K562 (cell line): ENCODE data around the gene WTAP. TPM values are rescaled to one million over a fixed set of nuclear protein-coding genes. Genes with fewer than 3 reads are reported as not detected.

Source experiments
- ATAC-seq: fragments of 200-7000 bp; cut with Tn5 transposase; 3 replicates; pipeline ENCODE4 v1.9.1; 2020; ENCODE audit warnings: moderate library complexity
- BruUV-seq: library from RNA; stranded (reverse); fragments of 400-500 nt; replicated peaks from 2 replicates; lab custom pipeline; 2021; lab: Mats Ljungman, UMichigan
- CTCF ChIA-PET: fragments of 300-600 bp; formaldehyde crosslinking; extraction: SDS; loops from one replicate; lab custom pipeline; 2021; ENCODE audit warnings: low intra/inter-chr PET ratio; lab: Yijun Ruan, JAX
- POLR2A ChIA-PET: fragments of 300-600, 350-650 bp; sonication (Branson Sonifier 250); formaldehyde crosslinking; extraction: SDS; loops from one replicate; lab custom pipeline; 2021; ENCODE audit warnings: antibody characterized with exemption, inconsistent platforms; lab: Yijun Ruan, JAX
- DNase-seq, 4 experiments: peaks; one replicate each; pipeline versions ENCODE4 v3.0.0 to v3.0.0-alpha.2; 2011 to 2018; ENCODE audit warnings: low spot score in 3 of 4, mixed read lengths in 3 of 4; ENCODE audit errors: extremely low read depth in 1 of 4
- FAIRE-seq: peaks from 2 replicates; lab custom pipeline; 2011; peaks lifted over from hg19 to GRCh38; lab: Jason Lieb, UNC
- H2AFZ ChIP-seq: 2 replicates; pipeline ENCODE4 v1.6.0; 2011; ENCODE audit warnings: low read depth, low read length, control low read depth, inconsistent platforms
- H3K27ac ChIP-seq: fragments of 200-600 bp; 3 replicates; pipeline ENCODE4 v1.8.0; 2011; ENCODE audit warnings: low read depth, mild to moderate bottlenecking, control low read depth, inconsistent platforms, low read length, moderate library complexity, mixed read lengths; ENCODE audit errors: extremely low read depth
- H3K27me3 ChIP-seq, 2 experiments: fragments of 300-600 bp in 1 of 2; 2 replicates in 1 of 2; 3 replicates in 1 of 2; pipeline versions ENCODE4 v1.6.0 to v1.8.0; 2011; ENCODE audit warnings: inconsistent platforms in 2 of 2, low read length in 2 of 2, mild to moderate bottlenecking in 1 of 2, mixed read lengths in 1 of 2, moderate library complexity in 1 of 2; ENCODE audit not compliant: control insufficient read depth in 2 of 2, insufficient read depth in 2 of 2
- H3K36me3 ChIP-seq: fragments of 300-600 bp; 3 replicates; pipeline ENCODE4 v1.8.0; 2011; ENCODE audit warnings: mild to moderate bottlenecking, low read length, inconsistent platforms; ENCODE audit not compliant: control insufficient read depth, insufficient read depth
- H3K4me1 ChIP-seq, 2 experiments: fragments of 200-600 bp in 1 of 2; replicated peaks in 1 of 2; 2 replicates in 1 of 2; 3 replicates in 1 of 2; pipeline versions ENCODE4 v1.5.1 to v1.8.0; 2011; ENCODE audit warnings: inconsistent platforms in 2 of 2, low read length in 2 of 2, mild to moderate bottlenecking in 1 of 2, mixed read lengths in 1 of 2, moderate library complexity in 1 of 2; ENCODE audit not compliant: control insufficient read depth in 2 of 2, insufficient read depth in 2 of 2
- H3K4me2 ChIP-seq: 2 replicates; pipeline ENCODE4 v1.6.1; 2011; ENCODE audit warnings: low read length, control low read depth, inconsistent platforms, mixed read lengths; ENCODE audit not compliant: insufficient read depth
- H3K4me3 ChIP-seq: fragments of 200-600 bp; sonication (generic), shearing (Covaris generic); 2 replicates; pipeline ENCODE4 v1.5.1; 2016; ENCODE audit warnings: control low read depth, inconsistent platforms
- H3K79me2 ChIP-seq: fragments of 200-600 bp; 3 replicates; pipeline ENCODE4 v1.8.0; 2011; ENCODE audit warnings: low read length, inconsistent platforms; ENCODE audit not compliant: control insufficient read depth, insufficient read depth
- H3K9ac ChIP-seq, 2 experiments: 2 replicates each; pipeline versions ENCODE4 v1.6.0 to v1.6.1; 2011; ENCODE audit warnings: low read depth in 2 of 2, low read length in 2 of 2, control low read depth in 1 of 2, inconsistent platforms in 1 of 2, mild to moderate bottlenecking in 1 of 2, mixed read lengths in 1 of 2; ENCODE audit not compliant: insufficient read depth in 1 of 2
- H3K9me1 ChIP-seq: one replicate; pipeline ENCODE4 v1.6.0; 2011; ENCODE audit warnings: inconsistent platforms, mild to moderate bottlenecking, low read length, moderate library complexity; ENCODE audit not compliant: control insufficient read depth, insufficient read depth
- H3K9me3 ChIP-seq: replicated peaks from 2 replicates; pipeline ENCODE4 v1.5.1; 2011; ENCODE audit warnings: low read depth, low read length, inconsistent platforms; ENCODE audit not compliant: control insufficient read depth, insufficient read depth
- H4K20me1 ChIP-seq: replicated peaks from 2 replicates; pipeline ENCODE4 v1.6.1; 2011; ENCODE audit warnings: low read length, inconsistent platforms, mixed read lengths; ENCODE audit not compliant: control insufficient read depth, insufficient read depth
- ATF2 ChIP-seq: sonication (generic); formaldehyde crosslinking; IDR thresholded peaks from 2 replicates; pipeline ENCODE4 v1.8.1; 2022; ENCODE audit warnings: missing genetic modification reagents
- CC2D1A ChIP-seq: fragments of 450-650 bp; IDR thresholded peaks from 2 replicates; pipeline ENCODE4 v1.6.1; 2017; ENCODE audit warnings: mild to moderate bottlenecking
- ETS2 ChIP-seq: IDR thresholded peaks from 2 replicates; pipeline ENCODE4 v1.6.1; 2016; ENCODE audit warnings: borderline replicate concordance, missing genetic modification characterization, mild to moderate bottlenecking, moderate library complexity, missing compliant biosample characterization; ENCODE audit not compliant: poor library complexity, severe bottlenecking
- GATAD2A ChIP-seq: fragments of 450-650 bp; IDR thresholded peaks from 2 replicates; pipeline ENCODE4 v1.6.1; 2017
- KLF10 ChIP-seq: fragments of 250-450 bp; sonication (Bioruptor Pico); IDR thresholded peaks from 2 replicates; pipeline ENCODE4 v1.6.1; 2021; ENCODE audit warnings: matching md5 sums
- SAFB2 ChIP-seq: fragments of 200-400 bp; formaldehyde crosslinking; IDR thresholded peaks from 2 replicates; pipeline ENCODE4 v1.6.1; 2018; ENCODE audit warnings: borderline replicate concordance, low read length, low read depth, moderate library complexity; ENCODE audit not compliant: severe bottlenecking
- ZBTB2 ChIP-seq: fragments of 450-650 bp; IDR thresholded peaks from 2 replicates; pipeline ENCODE4 v1.6.1; 2016; ENCODE audit warnings: antibody characterized with exemption
- ZFX ChIP-seq: sonication (generic); formaldehyde crosslinking; IDR thresholded peaks from 2 replicates; pipeline ENCODE4 v1.8.0; 2022; ENCODE audit warnings: mild to moderate bottlenecking, missing genetic modification reagents, moderate library complexity
- ZNF143 ChIP-seq: sonication (generic); formaldehyde crosslinking; IDR thresholded peaks from 2 replicates; pipeline ENCODE4 v1.9.0; 2022; ENCODE audit warnings: mild to moderate bottlenecking, missing genetic modification reagents
- ZNF280A ChIP-seq: fragments of 450-650 bp; IDR thresholded peaks from 2 replicates; pipeline ENCODE4 v1.6.1; 2018; ENCODE audit warnings: mild to moderate bottlenecking, low read depth; ENCODE audit not compliant: partially characterized antibody
- ZNF695 ChIP-seq: fragments of 450-650 bp; formaldehyde crosslinking; IDR thresholded peaks from 2 replicates; pipeline ENCODE4 v1.4.0; 2020; ENCODE audit warnings: mild to moderate bottlenecking, moderate library complexity
- WGBS: fragments of 100-300 bp; shearing (Covaris generic); methylation state at CpG from one replicate; pipeline ENCODE4 v1.1.6; 2016; ENCODE audit warnings: low coverage, mixed read lengths; ENCODE audit not compliant: insufficient coverage; ENCODE audit errors: missing lambda C conversion rate; 5-methylcytosine and 5-hydroxymethylcytosine counted together
- in situ Hi-C: fragments of 300-500 bp; cut with MboI; formaldehyde crosslinking; loops from 4 replicates; pipeline ENCODE4 v1.15.0; 2018; ENCODE audit warnings: inconsistent platforms, mixed read lengths
- intact Hi-C: fragments of 100-400 bp; cut with micrococcal nuclease; formaldehyde crosslinking; loops from 2 replicates; pipeline ENCODE4 v1.14.2; 2022
- polyA plus RNA-seq, 8 experiments: library from polyadenylated mRNA; depleted of rRNA in 4 of 8; stranded (reverse) in 5 of 8; unstranded in 3 of 8; fragments of >200 nt; fragmentation: Nextera tagmentation in 2 of 8; fragmentation: Illumina TruSeq in 1 of 8; extraction: Ambion mirVana in 2 of 8; extraction: Trizol in 1 of 8; gene quantifications; 2 replicates each; pipeline versions ENCODE4 v1.2.1 to v1.2.3, GENCODE V29; 2011 to 2014; ENCODE audit warnings: inconsistent platforms in 1 of 8, missing spikeins in 1 of 8
- total RNA-seq, 7 experiments: library from RNA; depleted of rRNA in 6 of 7; stranded (reverse); fragments of >200 nt in 6 of 7; fragmentation: Illumina TruSeq in 2 of 7; extraction: Trizol in 2 of 7; gene quantifications; 2 replicates each; pipeline versions ENCODE4 v1.2.1 to v1.2.3, GENCODE V29; 2011 to 2021; ENCODE audit warnings: low replicate concordance in 1 of 7
- TF ChIP-seq, protein P1 (sequence below): fragments of 450-650 bp; IDR thresholded peaks from 2 replicates; pipeline ENCODE4 v1.6.1; 2018; ENCODE audit not compliant: partially characterized antibody
- TF ChIP-seq, protein P2 (sequence below): sonication (generic); formaldehyde crosslinking; IDR thresholded peaks from 2 replicates; pipeline ENCODE4 v1.8.1; 2023; ENCODE audit warnings: mild to moderate bottlenecking, missing genetic modification reagents

Gene WTAP
- total and polyA plus RNA-seq, 9 of the 15 experiments (the other 6 are each of a cell fraction or from before 2014, with no cell fraction given), result 52.4 to 156 (median 110) TPM

DNA sequence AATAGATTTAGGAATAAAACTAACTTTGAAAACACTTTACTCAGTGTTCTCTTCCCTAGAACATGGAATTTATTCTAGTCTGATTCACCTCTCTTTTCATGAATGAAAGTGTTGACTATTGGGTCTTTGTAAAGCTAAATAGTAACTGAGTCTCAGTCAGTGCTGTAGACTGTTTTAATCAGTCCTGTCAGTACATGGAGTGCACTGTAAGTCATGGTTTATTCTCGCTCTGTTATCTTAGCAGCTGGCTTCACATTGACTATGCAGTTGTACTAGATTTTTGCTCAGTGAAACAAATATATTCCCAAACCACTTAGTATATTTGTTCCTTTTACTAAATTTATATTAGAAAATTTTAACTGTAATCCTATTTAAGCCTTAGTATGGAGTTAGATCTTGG, 19.5 kb downstream of the WTAP start:
- Histone ChIP-seq H3K9me3 (no peaks in the 10 kb centered on the region), H3K4me2 (no peak overlapping the region), H3K27me3 (no peaks in the 10 kb centered on the region), H3K9me1 (peaks cover under 1% of the 10 kb centered on the region), H3K36me3 (peaks cover 99% of the 10 kb centered on the region), H3K27ac (no peak overlapping the region), H3K9ac (no peak overlapping the region), H2AFZ (no peak overlapping the region), H3K4me1 (no peaks in the 10 kb centered on the region), H4K20me1 (no peaks in the 10 kb centered on the region), H3K79me2 (peaks cover 29% of the 10 kb centered on the region), H3K4me3 (no peak overlapping the region)
- in situ Hi-C loops, result no loop called here
- no TSS peak for BruUV-seq
- ATAC-seq (no peak), DNase-seq (no peak), FAIRE-seq (no peak)
- 100% methylated on average over 1 of the region's 1 CpG for WGBS
- intact Hi-C loops, result no loop called here
- ChIA-PET POLR2A (interaction anchor here (0.6 to 2.3 kb wide), 6 partner anchors 8 to 40 kb away, joined by 3 to 7 read pairs (median 3); no protein-coding TSS in a partner anchor), CTCF (no interaction called here)
- TF ChIP-seq, protein P1, sequence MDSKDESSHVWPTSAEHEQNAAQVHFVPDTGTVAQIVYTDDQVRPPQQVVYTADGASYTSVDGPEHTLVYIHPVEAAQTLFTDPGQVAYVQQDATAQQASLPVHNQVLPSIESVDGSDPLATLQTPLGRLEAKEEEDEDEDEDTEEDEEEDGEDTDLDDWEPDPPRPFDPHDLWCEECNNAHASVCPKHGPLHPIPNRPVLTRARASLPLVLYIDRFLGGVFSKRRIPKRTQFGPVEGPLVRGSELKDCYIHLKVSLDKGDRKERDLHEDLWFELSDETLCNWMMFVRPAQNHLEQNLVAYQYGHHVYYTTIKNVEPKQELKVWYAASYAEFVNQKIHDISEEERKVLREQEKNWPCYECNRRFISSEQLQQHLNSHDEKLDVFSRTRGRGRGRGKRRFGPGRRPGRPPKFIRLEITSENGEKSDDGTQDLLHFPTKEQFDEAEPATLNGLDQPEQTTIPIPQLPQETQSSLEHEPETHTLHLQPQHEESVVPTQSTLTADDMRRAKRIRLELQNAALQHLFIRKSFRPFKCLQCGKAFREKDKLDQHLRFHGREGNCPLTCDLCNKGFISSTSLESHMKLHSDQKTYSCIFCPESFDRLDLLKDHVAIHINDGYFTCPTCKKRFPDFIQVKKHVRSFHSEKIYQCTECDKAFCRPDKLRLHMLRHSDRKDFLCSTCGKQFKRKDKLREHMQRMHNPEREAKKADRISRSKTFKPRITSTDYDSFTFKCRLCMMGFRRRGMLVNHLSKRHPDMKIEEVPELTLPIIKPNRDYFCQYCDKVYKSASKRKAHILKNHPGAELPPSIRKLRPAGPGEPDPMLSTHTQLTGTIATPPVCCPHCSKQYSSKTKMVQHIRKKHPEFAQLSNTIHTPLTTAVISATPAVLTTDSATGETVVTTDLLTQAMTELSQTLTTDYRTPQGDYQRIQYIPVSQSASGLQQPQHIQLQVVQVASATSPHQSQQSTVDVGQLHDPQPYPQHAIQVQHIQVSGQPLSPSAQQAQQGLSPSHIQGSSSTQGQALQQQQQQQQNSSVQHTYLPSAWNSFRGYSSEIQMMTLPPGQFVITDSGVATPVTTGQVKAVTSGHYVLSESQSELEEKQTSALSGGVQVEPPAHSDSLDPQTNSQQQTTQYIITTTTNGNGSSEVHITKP, result no peak
- TF ChIP-seq KLF10 (no peak), ZNF280A (no peak), ZBTB2 (no peak), SAFB2 (no peak), GATAD2A (no peak), ZNF695 (CRISPR knock-in tag) (no peak), ZNF143 (CRISPR knock-in tag) (no peak), CC2D1A (no peak), ATF2 (CRISPR knock-in tag) (no peak), ETS2 (no peak), ZFX (CRISPR knock-in tag) (no peak)
- TF ChIP-seq, protein P2, sequence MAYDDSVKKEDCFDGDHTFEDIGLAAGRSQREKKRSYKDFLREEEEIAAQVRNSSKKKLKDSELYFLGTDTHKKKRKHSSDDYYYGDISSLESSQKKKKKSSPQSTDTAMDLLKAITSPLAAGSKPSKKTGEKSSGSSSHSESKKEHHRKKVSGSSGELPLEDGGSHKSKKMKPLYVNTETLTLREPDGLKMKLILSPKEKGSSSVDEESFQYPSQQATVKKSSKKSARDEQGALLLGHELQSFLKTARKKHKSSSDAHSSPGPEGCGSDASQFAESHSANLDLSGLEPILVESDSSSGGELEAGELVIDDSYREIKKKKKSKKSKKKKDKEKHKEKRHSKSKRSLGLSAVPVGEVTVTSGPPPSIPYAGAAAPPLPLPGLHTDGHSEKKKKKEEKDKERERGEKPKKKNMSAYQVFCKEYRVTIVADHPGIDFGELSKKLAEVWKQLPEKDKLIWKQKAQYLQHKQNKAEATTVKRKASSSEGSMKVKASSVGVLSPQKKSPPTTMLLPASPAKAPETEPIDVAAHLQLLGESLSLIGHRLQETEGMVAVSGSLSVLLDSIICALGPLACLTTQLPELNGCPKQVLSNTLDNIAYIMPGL (CRISPR knock-in tag), result no peak
